Endothelial cell of hepatic sinusoid (primary cell): ENCODE data around the gene OTP.
"Not testable (repeated sequence)": the region's sequence is repeated elsewhere in the genome, so short reads cannot be mapped to it uniquely, and the experiment has no call there.

ENCODE experiments used
- in situ Hi-C: cut with HindIII; loops from 2 replicates; pipeline ENCODE4 v1.10.0; 2017; ENCODE audit warnings: low sequenced_read_pairs

The OTP gene

GRCh38 chr5:77616920-77617319 lies 21.6 kb downstream of the OTP start:
- in situ Hi-C loops = no loop called here

- in situ Hi-C loops = not testable (repeated sequence)
Measured at GRCh38 chr5:77608927-77609326, 29.6 kb downstream of the OTP start.

DNA sequence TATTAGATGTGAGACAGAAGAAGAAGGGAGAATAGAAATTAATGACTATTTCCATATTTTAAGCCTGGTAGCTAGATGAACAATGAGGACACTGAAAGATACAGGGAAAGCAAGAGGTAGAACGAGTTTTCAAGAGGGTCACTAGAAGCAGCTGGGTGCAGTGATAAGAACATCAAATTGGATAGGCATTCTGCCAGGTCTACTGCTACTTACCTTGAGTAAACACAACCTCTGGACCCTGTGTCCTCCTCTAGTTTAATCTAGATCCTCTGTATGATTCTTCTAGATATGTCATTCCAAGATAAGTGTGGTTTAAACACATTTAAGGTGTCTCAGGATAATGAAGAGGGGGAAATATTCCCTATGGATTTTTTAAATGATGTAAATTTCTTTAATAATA lies 31.2 kb downstream of the OTP start:
- in situ Hi-C loops = no loop called here

DNA sequence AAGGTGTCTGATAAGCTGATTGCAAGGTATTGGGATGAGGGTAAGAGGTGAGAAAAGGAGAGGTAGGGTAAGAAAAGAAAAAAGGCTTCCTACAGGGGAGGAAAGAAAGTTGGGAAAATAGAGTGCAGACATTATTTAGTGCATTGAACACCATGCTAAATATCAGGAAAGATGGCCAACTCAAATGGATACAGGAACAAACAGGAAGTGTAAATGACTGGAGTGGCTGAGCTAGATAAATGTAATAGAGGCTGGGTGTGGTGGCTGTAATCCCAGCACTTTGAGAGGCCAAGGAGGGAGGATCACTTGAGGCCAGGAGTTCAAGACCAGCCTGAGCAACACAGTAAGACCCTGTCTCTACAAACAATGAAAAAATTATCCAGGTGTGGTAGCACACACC lies 32.2 kb downstream of the OTP start:
- in situ Hi-C loops = no loop called here

- in situ Hi-C loops = no loop called here
Measured at GRCh38 chr5:77599679-77600078, 38.8 kb downstream of the OTP start.

GRCh38 chr5:77590347-77590746 lies 48.2 kb downstream of the OTP start:
- in situ Hi-C loops = no loop called here

DNA sequence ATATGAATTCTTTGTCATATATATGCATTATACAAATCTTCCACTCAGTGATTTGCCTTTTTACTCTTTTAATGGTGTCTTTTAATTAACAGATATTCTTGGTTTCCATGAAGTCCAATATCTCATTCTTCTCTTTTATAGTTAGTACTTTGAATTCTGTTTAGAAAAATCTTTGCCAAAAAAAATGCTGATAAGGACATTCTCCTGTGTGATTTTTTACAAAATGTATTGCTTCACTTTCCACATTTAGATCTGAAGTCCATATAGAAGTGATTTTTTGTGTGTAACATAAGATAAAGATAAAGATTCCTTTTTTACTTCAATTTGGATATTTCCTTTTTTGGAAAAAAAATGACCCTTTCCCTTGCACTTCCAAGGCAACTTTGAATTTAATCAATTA lies 50.3 kb downstream of the OTP start:
- in situ Hi-C loops = no loop called here

GRCh38 chr5:77586101-77586500 lies 52.4 kb downstream of the OTP start:
- in situ Hi-C loops = no loop called here

- in situ Hi-C loops = not testable (repeated sequence)
Measured at GRCh38 chr5:77582143-77582542, 56.4 kb downstream of the OTP start.
